ENCODE results near the gene VASP. TPM values are rescaled to one million over a fixed set of nuclear protein-coding genes. Genes with fewer than 3 reads are reported as not detected.

The VASP gene
- total and polyA plus RNA-seq, 2 of the 13 experiments (the other 11 are each of a cell fraction or from before 2014, with no cell fraction given) = 41.8 to 67.1 TPM

DNA sequence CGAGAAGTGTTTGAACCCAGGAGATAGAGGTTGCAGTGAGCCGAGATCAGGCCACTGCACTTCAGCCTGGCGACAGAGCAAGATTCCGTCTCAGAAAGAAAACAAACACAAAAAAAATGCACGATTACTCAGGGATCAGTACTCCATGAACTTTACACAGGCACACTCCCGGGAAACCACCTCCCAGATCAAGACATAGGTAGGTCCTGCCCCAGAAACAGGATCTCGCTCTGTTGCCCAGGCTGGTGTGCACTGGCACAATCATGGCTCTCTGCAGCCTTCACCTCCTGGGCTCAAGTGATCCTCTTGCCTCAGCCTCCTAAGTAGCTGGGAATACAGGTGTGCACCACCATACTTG, 11.2 kb downstream of the VASP start (continued):
- TF ChIP-seq NR0B2 (CRISPR knock-in tag; IDR thresholded peaks at IDR 0.05) (no peak), ZNF143 (CRISPR knock-in tag; IDR thresholded peaks at IDR 0.05) (no peak), ZNF557 (CRISPR knock-in tag; IDR thresholded peaks at IDR 0.05) (no peak), HNF4A (CRISPR knock-in tag; IDR thresholded peaks at IDR 0.05) (0 out of 2 replicates have a peak, but pooled peaks have one; percentile 37), THAP11 (CRISPR knock-in tag; IDR thresholded peaks at IDR 0.05) (peak; percentile 22; the same call in 1 of the 2 replicates)

DNA sequence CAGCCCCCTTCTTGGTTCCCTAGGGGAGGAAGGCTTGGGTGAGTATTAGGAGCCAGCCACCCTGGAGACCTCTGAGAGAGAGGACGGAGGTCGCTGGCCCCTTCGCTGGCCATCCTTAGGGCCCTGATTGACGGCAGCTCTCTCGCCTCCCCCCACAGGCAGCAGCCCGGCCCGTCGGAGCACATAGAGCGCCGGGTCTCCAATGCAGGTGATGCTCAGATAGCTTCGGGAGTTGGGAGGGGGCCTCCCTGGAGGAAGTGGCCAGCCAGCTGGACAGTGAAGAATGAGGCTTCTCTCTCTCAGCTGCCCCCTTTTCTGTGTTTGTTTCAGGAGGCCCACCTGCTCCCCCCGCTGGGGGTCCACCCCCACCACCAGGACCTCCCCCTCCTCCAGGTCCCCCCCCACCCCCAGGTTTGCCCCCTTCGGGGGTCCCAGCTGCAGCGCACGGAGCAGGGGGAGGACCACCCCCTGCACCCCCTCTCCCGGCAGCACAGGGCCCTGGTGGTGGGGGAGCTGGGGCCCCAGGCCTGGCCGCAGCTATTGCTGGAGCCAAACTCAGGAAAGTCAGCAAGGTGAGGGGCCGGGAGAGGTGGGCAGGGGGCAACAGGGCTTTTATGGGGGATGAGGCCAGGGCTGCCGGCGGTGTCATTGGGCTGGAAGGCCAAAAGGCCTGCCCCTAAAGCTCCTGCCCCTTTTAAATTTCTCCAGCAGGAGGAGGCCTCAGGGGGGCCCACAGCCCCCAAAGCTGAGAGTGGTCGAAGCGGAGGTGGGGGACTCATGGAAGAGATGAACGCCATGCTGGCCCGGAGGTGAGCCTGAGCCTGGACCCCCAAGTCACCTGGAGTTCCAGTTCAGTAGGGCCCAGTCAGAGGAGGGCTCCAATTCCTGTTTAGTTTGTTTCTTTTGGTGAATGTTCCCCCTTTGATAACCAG, 15.0 kb downstream of the VASP start:
- WGBS (ENCODE audit: low lambda C conversion rate) = 100% methylated on average over 10 of the region's 24 CpGs
- POLR2A ChIA-PET = no interaction called here
- peaks cover 36 to 63% of the 10 kb centered on the region in 2 experiments for H3K36me3 ChIP-seq (replicated peaks in 1 of 2; ENCODE audit: control insufficient read depth in 1 of 2, insufficient read depth in 2 of 2, low read length in 2 of 2)

More for the DNA sequence above, 15.0 kb downstream of the VASP start:
- no peak overlapping the region for H3K27ac ChIP-seq (ENCODE audit: extremely low read length, insufficient read depth, low read length)
- ATAC-seq = no peak
- no peaks in the 10 kb centered on the region for H3K9me3 ChIP-seq (ENCODE audit: low read length)
- TF ChIP-seq POLR2G (IDR thresholded peaks at IDR 0.05; ENCODE audit: low read depth, low read length) = 0 out of 2 replicates have a peak, but pooled peaks have one; percentile 21
- TF ChIP-seq AGO2 (optimal IDR thresholded peaks at IDR 0.05; ENCODE audit: low read depth, low read length) = peak; percentile 79
- TF ChIP-seq, protein P1, sequence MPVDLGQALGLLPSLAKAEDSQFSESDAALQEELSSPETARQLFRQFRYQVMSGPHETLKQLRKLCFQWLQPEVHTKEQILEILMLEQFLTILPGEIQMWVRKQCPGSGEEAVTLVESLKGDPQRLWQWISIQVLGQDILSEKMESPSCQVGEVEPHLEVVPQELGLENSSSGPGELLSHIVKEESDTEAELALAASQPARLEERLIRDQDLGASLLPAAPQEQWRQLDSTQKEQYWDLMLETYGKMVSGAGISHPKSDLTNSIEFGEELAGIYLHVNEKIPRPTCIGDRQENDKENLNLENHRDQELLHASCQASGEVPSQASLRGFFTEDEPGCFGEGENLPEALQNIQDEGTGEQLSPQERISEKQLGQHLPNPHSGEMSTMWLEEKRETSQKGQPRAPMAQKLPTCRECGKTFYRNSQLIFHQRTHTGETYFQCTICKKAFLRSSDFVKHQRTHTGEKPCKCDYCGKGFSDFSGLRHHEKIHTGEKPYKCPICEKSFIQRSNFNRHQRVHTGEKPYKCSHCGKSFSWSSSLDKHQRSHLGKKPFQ (CRISPR knock-in tag; IDR thresholded peaks at IDR 0.05; ENCODE audit: insufficient replicate concordance) = no peak
- 0 out of 2 replicates have a peak, but pooled peaks have one; percentile 27 for TF ChIP-seq RBFOX2 (IDR thresholded peaks at IDR 0.05; ENCODE audit: low read depth, low read length)
- no peak for TF ChIP-seq ZHX1 (CRISPR knock-in tag; IDR thresholded peaks at IDR 0.05; ENCODE audit: low read depth)
- H3K4me2 ChIP-seq (ENCODE audit: low read depth, low read length) = no peak overlapping the region
- no peak for FAIRE-seq
- no peaks in the 10 kb centered on the region for H3K79me2 ChIP-seq (ENCODE audit: insufficient read depth, low read length)
- no peak overlapping the region for H2AFZ ChIP-seq (ENCODE audit: low read length)
- DNase-seq (ENCODE audit: low spot score) = no peak
- H3K4me1 ChIP-seq (ENCODE audit: insufficient read depth, low read length) = peaks cover 15% of the 10 kb centered on the region
- in situ Hi-C loops (cut with HindIII; ENCODE audit: extremely low pct_ligation_motif_present, low pct_unique_long_range_greater_than_20kb) (loop anchor here (5.0 kb wide), 1 partner anchor 35 kb away; no protein-coding TSS in a partner anchor), intact Hi-C loops (cut with micrococcal nuclease; ENCODE audit: unreplicated experiment) (loop anchor here (5.0 kb wide), 1 partner anchor 35 kb away; no protein-coding TSS in a partner anchor)
- H3K9ac ChIP-seq (ENCODE audit: insufficient read depth, low read depth, low read length) = no peak overlapping the region
- H3K4me3 ChIP-seq (replicated peaks in 1 of 3; ENCODE audit: insufficient read depth in 1 of 3, low read depth in 2 of 3, low read length in 3 of 3) = no peak overlapping the region
- no peaks in the 10 kb centered on the region for H3K27me3 ChIP-seq (ENCODE audit: control insufficient read depth in 1 of 2, insufficient read depth in 2 of 2, low read length in 2 of 2)
- no TSS peak for BruUV-seq (replicated peaks)
- CTCF ChIA-PET (ENCODE audit: low intra/inter-chr PET ratio, low total read pairs) = interaction anchor here (1.6 kb wide), 1 partner anchor 48 kb away, joined by 10 read pairs; no protein-coding TSS in a partner anchor
- H4K20me1 ChIP-seq (ENCODE audit: insufficient read depth, low read length) = peaks cover 2% of the 10 kb centered on the region; the same call in 1 of the 2 replicates
